ENCODE data around the gene NSMF. TPM values are rescaled to one million over a fixed set of nuclear protein-coding genes. Genes with fewer than 3 reads are reported as not detected.

Gene NSMF
- total and polyA plus RNA-seq, 2 of the 8 experiments (the other 6 are each of a cell fraction or from before 2014, with no cell fraction given), result 56.7 to 65.1 TPM

- TF ChIP-seq YY1 (IDR thresholded peaks at IDR 0.05; ENCODE audit: low read depth, low read length) (no peak), KDM1A (IDR thresholded peaks at IDR 0.05; ENCODE audit: borderline replicate concordance, low read length) (no peak), RXRA (IDR thresholded peaks at IDR 0.05; ENCODE audit: insufficient read depth, low read depth, low read length) (no peak), SUZ12 (IDR thresholded peaks at IDR 0.05; ENCODE audit: low read length) (no peak), KDM5A (IDR thresholded peaks at IDR 0.05; ENCODE audit: low read length) (no peak), USF2 (IDR thresholded peaks at IDR 0.05; ENCODE audit: low read length) (peak; percentile 57; the same call in 1 of the 2 replicates), BCL11A (IDR thresholded peaks at IDR 0.05; ENCODE audit: low read depth in 2 of 2, low read length in 2 of 2) (no peak), POLR2A (IDR thresholded peaks at IDR 0.05; ENCODE audit: control extremely low read depth in 1 of 2, low read depth in 2 of 2, low read length in 2 of 2) (no peak), SIRT6 (IDR thresholded peaks at IDR 0.05; ENCODE audit: low read length) (no peak), SIX5 (IDR thresholded peaks at IDR 0.05; ENCODE audit: low read depth, low read length) (no peak), SAP30 (IDR thresholded peaks at IDR 0.05; ENCODE audit: insufficient read depth, insufficient replicate concordance, low read length) (no peak), RBBP5 (IDR thresholded peaks at IDR 0.05; ENCODE audit: borderline replicate concordance, low read depth, low read length) (peak; percentile 37; the same call in 1 of the 2 replicates), ASH2L (IDR thresholded peaks at IDR 0.05; ENCODE audit: low read length) (peak; percentile 30), SP2 (IDR thresholded peaks at IDR 0.05; ENCODE audit: low read length) (no peak), CEBPB (IDR thresholded peaks at IDR 0.05; ENCODE audit: low read depth, low read length) (no peak), CTCF (IDR thresholded peaks at IDR 0.05; ENCODE audit: control extremely low read depth in 1 of 3, insufficient read depth in 1 of 3, low read depth in 1 of 3, low read length in 3 of 3) (no peak), NRF1 (IDR thresholded peaks at IDR 0.05; ENCODE audit: low read depth, low read length) (no peak), EGR1 (IDR thresholded peaks at IDR 0.05; ENCODE audit: borderline replicate concordance, low read depth, low read length) (peak; percentile 74), ATF2 (IDR thresholded peaks at IDR 0.05; ENCODE audit: low read length) (no peak), RFX5 (IDR thresholded peaks at IDR 0.05; ENCODE audit: borderline replicate concordance, low read depth, low read length) (no peak), CBX8 (IDR thresholded peaks at IDR 0.05; ENCODE audit: borderline replicate concordance, low read depth, low read length) (no peak)
These were observed 17.7 kb downstream of the NSMF start, which contains the start of gene ENTPD8 (continued) for GRCh38 chr9:137441289-137441934.

Measured in H1 (cell line).